Myocyte (in vitro differentiated cells): ENCODE results near the gene TM9SF1. TPM values are rescaled to one million over a fixed set of nuclear protein-coding genes. Genes with fewer than 3 reads are reported as not detected.

ENCODE experiments used
- DNase-seq: peaks from one replicate; pipeline ENCODE4 v3.0.0-alpha.2; 2012; ENCODE audit warnings: low read depth
- total RNA-seq: library from RNA; depleted of rRNA; stranded (reverse); fragments of >200 nt; gene quantifications from 2 replicates; pipeline ENCODE4 v1.2.3, GENCODE V29; 2014

The TM9SF1 gene
- total RNA-seq, 1 donor from 2014 or later: 76.3 TPM

- DNase-seq: peak; percentile 83
These were observed 15.8 kb downstream of the TM9SF1 start for GRCh38 chr14:24179294-24179960.

GRCh38 chr14:24178399-24179178 is 16.7 kb downstream of the TM9SF1 start:
- peak; percentile 22 for DNase-seq

GRCh38 chr14:24177891-24178290 is 17.4 kb downstream of the TM9SF1 start:
- no peak for DNase-seq

- DNase-seq: no peak
These were observed 18.0 kb downstream of the TM9SF1 start for GRCh38 chr14:24177041-24177825.

GRCh38 chr14:24176599-24176998 is 18.6 kb downstream of the TM9SF1 start:
- no peak for DNase-seq

- peak; percentile 38 for DNase-seq
These were observed 22.4 kb downstream of the TM9SF1 start for GRCh38 chr14:24172871-24173281.

- DNase-seq: no peak
These were observed 22.9 kb downstream of the TM9SF1 start for GRCh38 chr14:24172261-24172860.

GRCh38 chr14:24171422-24172260 is 23.6 kb downstream of the TM9SF1 start, which contains the start of gene REC8:
Gene REC8 (plus strand): TSS chr14:24172080. CDS start chr14:24172553, 473 bp downstream.
- DNase-seq: no peak

- DNase-seq: no peak
These were observed 27.6 kb downstream of the TM9SF1 start for GRCh38 chr14:24167469-24168114.

- no peak for DNase-seq
These were observed 29.5 kb downstream of the TM9SF1 start for GRCh38 chr14:24165785-24166184.

GRCh38 chr14:24164518-24164991 is 30.7 kb downstream of the TM9SF1 start:
- DNase-seq: no peak

GRCh38 chr14:24162093-24162492 is 33.1 kb downstream of the TM9SF1 start:
- no peak for DNase-seq

- DNase-seq: peak; percentile 96
These were observed 34.1 kb downstream of the TM9SF1 start, which contains the start of gene IRF9 for GRCh38 chr14:24160850-24161804. Gene IRF9 (plus strand): TSS chr14:24161265. CDS start chr14:24162145, 880 bp downstream.

- DNase-seq: no peak
These were observed 34.8 kb downstream of the TM9SF1 start for GRCh38 chr14:24160499-24160849.

- DNase-seq: no peak
These were observed 35.3 kb downstream of the TM9SF1 start for GRCh38 chr14:24159777-24160498.

GRCh38 chr14:24157331-24157730 is 37.9 kb downstream of the TM9SF1 start:
- DNase-seq: no peak

GRCh38 chr14:24156840-24157239 is 38.4 kb downstream of the TM9SF1 start:
- DNase-seq: no peak

GRCh38 chr14:24155100-24155499 is 40.1 kb downstream of the TM9SF1 start:
- DNase-seq: no peak
